Smooth muscle cell (in vitro differentiated cells): ENCODE data around the gene IL20. TPM values are rescaled to one million over a fixed set of nuclear protein-coding genes. Genes with fewer than 3 reads are reported as not detected.
A peak's percentile ranks its signal among the peaks of the same experiment; 100 is the strongest.

ENCODE experiments used
- DNase-seq: peaks from one replicate; lab custom pipeline; 2025; ENCODE audit not compliant: unreplicated experiment; lab: John Stamatoyannopoulos, UW
- H2AFZ ChIP-seq: fragments of 200-600 bp; sonication (generic); 2 replicates; pipeline ENCODE4 v1.6.0; 2016; ENCODE audit warnings: antibody characterized with exemption, low read depth, mild to moderate bottlenecking
- H3F3A ChIP-seq: fragments of 200-600 bp; sonication (generic); 2 replicates; pipeline ENCODE4 v1.6.0; 2017; ENCODE audit warnings: antibody characterized with exemption, low read depth
- H3K27ac ChIP-seq: fragments of 200-600 bp; sonication (generic); 2 replicates; pipeline ENCODE4 v1.5.1; 2016; ENCODE audit warnings: low read depth, mild to moderate bottlenecking
- H3K27me3 ChIP-seq: fragments of 200-600 bp; sonication (generic); 2 replicates; pipeline ENCODE4 v1.6.1; 2016; ENCODE audit warnings: low read depth, mild to moderate bottlenecking
- H3K36me3 ChIP-seq: fragments of 200-600 bp; sonication (generic); 2 replicates; pipeline ENCODE4 v1.5.1; 2016; ENCODE audit warnings: low read depth
- H3K4me1 ChIP-seq: fragments of 200-600 bp; sonication (generic); 2 replicates; pipeline ENCODE4 v1.5.1; 2016; ENCODE audit warnings: low read depth
- H3K4me2 ChIP-seq: fragments of 200-600 bp; sonication (generic); 2 replicates; pipeline ENCODE4 v1.6.0; 2016; ENCODE audit warnings: mild to moderate bottlenecking
- H3K4me3 ChIP-seq: fragments of 200-600 bp; sonication (generic); 2 replicates; pipeline ENCODE4 v1.5.1; 2016; ENCODE audit warnings: mild to moderate bottlenecking
- H3K79me2 ChIP-seq: fragments of 200-600 bp; sonication (generic); 2 replicates; pipeline ENCODE4 v1.6.0; 2016; ENCODE audit warnings: low read depth, mild to moderate bottlenecking
- H3K9ac ChIP-seq: fragments of 200-600 bp; sonication (generic); 2 replicates; pipeline ENCODE4 v1.6.0; 2016; ENCODE audit warnings: low read depth
- H3K9me3 ChIP-seq: fragments of 200-600 bp; sonication (generic); replicated peaks from 2 replicates; pipeline ENCODE4 v1.5.1; 2016; ENCODE audit warnings: low read depth
- H4K20me1 ChIP-seq: fragments of 200-600 bp; sonication (generic); 2 replicates; pipeline ENCODE4 v1.6.0; 2016; ENCODE audit warnings: low read depth
- CTCF ChIP-seq: fragments of 200-600 bp; sonication (generic); IDR thresholded peaks from 2 replicates; pipeline ENCODE4 v1.5.1; 2017; ENCODE audit warnings: borderline replicate concordance, mild to moderate bottlenecking, antibody characterized with exemption; ENCODE audit not compliant: insufficient read depth, poor library complexity, severe bottlenecking
- WGBS: methylation state at CpG from one replicate; pipeline ENCODE4 v1.1.7; 2016; ENCODE audit warnings: low lambda C conversion rate; 5-methylcytosine and 5-hydroxymethylcytosine counted together
- polyA plus RNA-seq: library from polyadenylated mRNA; unstranded; fragments of >200 nt; fragmentation: Nextera tagmentation; extraction: Ambion mirVana; gene quantifications from 2 replicates; pipeline ENCODE4 v1.2.1, GENCODE V29; 2016
- total RNA-seq: library from RNA; depleted of rRNA; stranded (reverse); fragments of >200 nt; gene quantifications from 2 replicates; pipeline ENCODE4 v1.2.3, GENCODE V29; 2014

The IL20 gene
- total and polyA plus RNA-seq, 2 experiments from 2014 or later, result not detected

DNA sequence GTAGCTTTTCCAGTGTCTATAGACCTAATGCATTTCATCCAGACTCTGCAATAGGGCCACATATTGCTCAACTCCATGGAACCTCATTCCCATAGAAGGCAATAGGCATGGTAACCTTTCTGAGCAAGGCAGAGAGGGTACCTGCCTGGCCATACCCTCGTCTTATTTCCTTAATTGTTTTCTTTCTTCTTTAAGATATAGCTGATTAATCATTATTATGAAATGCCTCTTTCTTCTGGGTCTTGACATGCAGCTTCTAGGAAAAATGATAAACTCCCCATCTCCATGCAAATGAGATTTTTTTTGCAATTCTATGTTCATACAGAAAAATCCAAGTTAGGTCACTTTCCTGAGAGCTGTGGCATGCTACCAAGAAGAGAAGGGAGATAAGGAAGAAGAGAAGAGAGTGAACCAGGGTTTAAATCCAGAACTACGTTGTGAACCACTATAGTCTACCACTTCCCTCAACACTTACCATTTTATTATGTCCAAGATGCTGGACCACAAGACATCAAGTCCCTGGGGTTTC is 33.0 kb upstream of the IL20 start:
- WGBS, result 71% methylated on average over 2 of the region's 2 CpGs
- H3K4me2 ChIP-seq, result no peak overlapping the region
- TF ChIP-seq CTCF, result no peak
- H3K27ac ChIP-seq, result no peak overlapping the region
- H3K9me3 ChIP-seq, result no peaks in the 10 kb centered on the region
- H3K36me3 ChIP-seq, result no peaks in the 10 kb centered on the region
- H3K9ac ChIP-seq, result no peak overlapping the region
- no peak overlapping the region for H3K4me3 ChIP-seq
- no peak overlapping the region for H2AFZ ChIP-seq
- no peaks in the 10 kb centered on the region for H3F3A ChIP-seq
- no peaks in the 10 kb centered on the region for H4K20me1 ChIP-seq
- H3K27me3 ChIP-seq, result no peaks in the 10 kb centered on the region
- H3K79me2 ChIP-seq, result no peaks in the 10 kb centered on the region
- no peaks in the 10 kb centered on the region for H3K4me1 ChIP-seq
- DNase-seq, result no peak

GRCh38 chr1:206833106-206833680 is 32.2 kb upstream of the IL20 start:
- H3K79me2 ChIP-seq, result no peaks in the 10 kb centered on the region
- no peak for DNase-seq
- no peaks in the 10 kb centered on the region for H4K20me1 ChIP-seq
- H3K4me2 ChIP-seq, result no peak overlapping the region
- no peak overlapping the region for H3K27ac ChIP-seq
- no peak for TF ChIP-seq CTCF
- H3K9ac ChIP-seq, result no peak overlapping the region
- no peaks in the 10 kb centered on the region for H3F3A ChIP-seq
- H3K4me3 ChIP-seq, result no peak overlapping the region
- H3K27me3 ChIP-seq, result no peaks in the 10 kb centered on the region
- H3K36me3 ChIP-seq, result no peaks in the 10 kb centered on the region
- H2AFZ ChIP-seq, result no peak overlapping the region
- H3K9me3 ChIP-seq, result no peaks in the 10 kb centered on the region
- no peaks in the 10 kb centered on the region for H3K4me1 ChIP-seq
- WGBS, result 90% methylated on average over 2 of the region's 2 CpGs

DNA sequence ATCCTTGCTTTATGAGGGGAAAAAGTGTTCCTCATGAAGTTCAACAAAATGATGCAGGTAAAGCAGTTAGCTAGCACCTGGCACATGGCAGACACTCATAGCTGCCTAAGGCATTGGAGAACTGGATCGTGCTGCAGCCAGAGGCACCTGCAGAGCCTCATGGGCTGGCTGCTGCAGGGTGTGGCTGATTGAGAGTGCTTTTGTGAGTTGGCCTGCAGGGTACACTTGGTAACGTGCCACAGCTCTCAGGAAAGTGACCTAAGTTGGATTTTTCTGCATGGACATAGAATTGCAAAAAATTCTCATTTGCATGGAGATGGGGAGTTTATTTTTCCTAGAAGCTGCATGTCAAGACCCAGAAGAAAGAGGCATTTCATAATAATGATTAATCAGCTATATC is 31.6 kb upstream of the IL20 start:
- no peaks in the 10 kb centered on the region for H3K27me3 ChIP-seq
- no peaks in the 10 kb centered on the region for H3K9me3 ChIP-seq
- H3K27ac ChIP-seq, result no peak overlapping the region
- no peak overlapping the region for H3K4me3 ChIP-seq
- no peaks in the 10 kb centered on the region for H3F3A ChIP-seq
- H3K9ac ChIP-seq, result no peak overlapping the region
- no peak overlapping the region for H2AFZ ChIP-seq
- whole genome bisulfite sequencing, result 77% methylated on average over 2 of the region's 2 CpGs
- no peak for DNase-seq
- H3K4me1 ChIP-seq, result no peaks in the 10 kb centered on the region
- no peak for TF ChIP-seq CTCF
- H3K36me3 ChIP-seq, result no peaks in the 10 kb centered on the region
- H3K4me2 ChIP-seq, result no peak overlapping the region
- no peaks in the 10 kb centered on the region for H4K20me1 ChIP-seq
- H3K79me2 ChIP-seq, result no peaks in the 10 kb centered on the region

- Histone ChIP-seq H3K4me2 (peak overlapping the region; percentile 30), H3K9ac (no peak overlapping the region), H3K9me3 (no peaks in the 10 kb centered on the region), H3K4me1 (no peaks in the 10 kb centered on the region), H3K27me3 (no peaks in the 10 kb centered on the region), H3K4me3 (no peak overlapping the region), H2AFZ (no peak overlapping the region), H3K36me3 (no peaks in the 10 kb centered on the region), H3K79me2 (no peaks in the 10 kb centered on the region), H3K27ac (no peak overlapping the region), H3F3A (no peaks in the 10 kb centered on the region), H4K20me1 (no peaks in the 10 kb centered on the region)
- TF ChIP-seq CTCF, result no peak
- WGBS, result 91% methylated on average over 6 of the region's 6 CpGs
- DNase-seq, result no peak
These were observed 31.2 kb upstream of the IL20 start for GRCh38 chr1:206834217-206834616.
